Measurements from ENCODE around the gene PIK3C2G. TPM values are rescaled to one million over a fixed set of nuclear protein-coding genes. Genes with fewer than 3 reads are reported as not detected.

PIK3C2G gene
- total RNA-seq, 4 donors from 2014 or later = 23.6 to 80.5 (median 37.1) TPM

- TF ChIP-seq EP300 (IDR thresholded peaks at IDR 0.05) (no peak), CTCF (IDR thresholded peaks at IDR 0.05) (no peak), POLR2AphosphoS5 (IDR thresholded peaks at IDR 0.05) (no peak)
- H3K27ac ChIP-seq = no peak overlapping the region
- H3K9me3 ChIP-seq = peaks cover 3% of the 10 kb centered on the region
- no peak for DNase-seq (ENCODE audit: low spot score in 2 of 2)
- H3K27me3 ChIP-seq = no peaks in the 10 kb centered on the region
- no peak overlapping the region for H3K4me3 ChIP-seq
- WGBS = 93% methylated on average over 2 of the region's 2 CpGs
- H3K36me3 ChIP-seq = no peaks in the 10 kb centered on the region
- no peaks in the 10 kb centered on the region for H3K4me1 ChIP-seq
Observed at GRCh38 chr12:18651525-18651924, 390.2 kb downstream of the PIK3C2G start.

GRCh38 chr12:18652596-18652995 lies 391.3 kb downstream of the PIK3C2G start:
- TF ChIP-seq POLR2A (IDR thresholded peaks at IDR 0.05) (no peak), POLR2AphosphoS5 (IDR thresholded peaks at IDR 0.05) (no peak), EP300 (IDR thresholded peaks at IDR 0.05) (no peak)
- DNase-seq (ENCODE audit: low spot score in 2 of 2) = no peak
- no peak overlapping the region for H3K4me3 ChIP-seq
- no peak overlapping the region for H3K27ac ChIP-seq
- H3K4me1 ChIP-seq = no peaks in the 10 kb centered on the region
- no peaks in the 10 kb centered on the region for H3K36me3 ChIP-seq
- peaks cover 8% of the 10 kb centered on the region for H3K9me3 ChIP-seq
- H3K27me3 ChIP-seq = no peaks in the 10 kb centered on the region

GRCh38 chr12:18653465-18653864 lies 392.1 kb downstream of the PIK3C2G start:
- H3K9me3 ChIP-seq = peaks cover 12% of the 10 kb centered on the region
- TF ChIP-seq EP300 (IDR thresholded peaks at IDR 0.05) = no peak
- TF ChIP-seq POLR2A (IDR thresholded peaks at IDR 0.05) = no peak
- no peak for TF ChIP-seq POLR2AphosphoS5 (IDR thresholded peaks at IDR 0.05)
- TF ChIP-seq CTCF (IDR thresholded peaks at IDR 0.05) = no peak
- H3K36me3 ChIP-seq = no peaks in the 10 kb centered on the region
- no peaks in the 10 kb centered on the region for H3K4me1 ChIP-seq
- H3K27me3 ChIP-seq = no peaks in the 10 kb centered on the region
- 69% methylated on average over 1 of the region's 1 CpG for WGBS
- no peak overlapping the region for H3K4me3 ChIP-seq
- DNase-seq (ENCODE audit: low spot score in 2 of 2) = no peak
- H3K27ac ChIP-seq = no peak overlapping the region

- no peak overlapping the region for H3K4me3 ChIP-seq
- H3K9me3 ChIP-seq = peaks cover 12% of the 10 kb centered on the region
- no peak for TF ChIP-seq POLR2A (IDR thresholded peaks at IDR 0.05)
- no peak for TF ChIP-seq CTCF (IDR thresholded peaks at IDR 0.05)
- TF ChIP-seq EP300 (IDR thresholded peaks at IDR 0.05) = no peak
- no peak for TF ChIP-seq POLR2AphosphoS5 (IDR thresholded peaks at IDR 0.05)
- H3K4me1 ChIP-seq = no peaks in the 10 kb centered on the region
- no peak for DNase-seq (ENCODE audit: low spot score in 2 of 2)
- H3K27me3 ChIP-seq = no peaks in the 10 kb centered on the region
- 77% methylated on average over 4 of the region's 4 CpGs for WGBS
- H3K27ac ChIP-seq = no peak overlapping the region
- no peaks in the 10 kb centered on the region for H3K36me3 ChIP-seq
Observed at GRCh38 chr12:18655351-18655750, 394.0 kb downstream of the PIK3C2G start.

- H3K4me1 ChIP-seq = no peaks in the 10 kb centered on the region
- peaks cover 20% of the 10 kb centered on the region for H3K9me3 ChIP-seq
- no peaks in the 10 kb centered on the region for H3K27me3 ChIP-seq
- no peak overlapping the region for H3K27ac ChIP-seq
- no peak overlapping the region for H3K4me3 ChIP-seq
- 71% methylated on average over 2 of the region's 2 CpGs for WGBS
- no peaks in the 10 kb centered on the region for H3K36me3 ChIP-seq
- no peak for TF ChIP-seq EP300 (IDR thresholded peaks at IDR 0.05)
- no peak for DNase-seq (ENCODE audit: low spot score in 2 of 2)
Observed at GRCh38 chr12:18658179-18658578, 396.9 kb downstream of the PIK3C2G start.

GRCh38 chr12:18658829-18659228 lies 397.5 kb downstream of the PIK3C2G start:
- H3K4me3 ChIP-seq = no peak overlapping the region
- no peaks in the 10 kb centered on the region for H3K27me3 ChIP-seq
- DNase-seq (ENCODE audit: low spot score in 2 of 2) = no peak
- H3K4me1 ChIP-seq = no peaks in the 10 kb centered on the region
- H3K36me3 ChIP-seq = no peaks in the 10 kb centered on the region
- H3K27ac ChIP-seq = no peak overlapping the region
- TF ChIP-seq EP300 (IDR thresholded peaks at IDR 0.05) (no peak), POLR2AphosphoS5 (IDR thresholded peaks at IDR 0.05) (no peak), CTCF (IDR thresholded peaks at IDR 0.05) (no peak), POLR2A (IDR thresholded peaks at IDR 0.05) (no peak)
- H3K9me3 ChIP-seq = peaks cover 20% of the 10 kb centered on the region
